ENCODE data around the gene SREK1.

DNA sequence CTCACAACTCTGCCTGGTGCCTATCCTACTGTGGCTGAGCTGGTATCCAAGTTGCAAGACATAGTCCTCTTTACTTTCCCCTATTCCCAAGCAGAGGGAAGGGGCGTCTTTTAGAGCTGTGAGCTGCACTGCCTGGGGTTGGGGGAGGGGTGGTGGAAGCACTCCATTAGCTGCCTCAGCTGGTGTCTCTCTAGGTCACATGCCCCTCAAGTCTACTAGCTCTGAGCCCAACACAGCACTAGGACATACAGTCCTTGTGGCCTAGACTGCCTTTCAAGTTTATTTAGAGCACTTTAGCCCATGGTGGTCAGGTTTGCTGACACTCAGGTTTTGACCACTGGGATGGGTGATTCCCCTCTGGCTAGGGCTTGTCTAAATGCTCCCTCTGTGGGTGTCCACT, 54.7 kb downstream of the SREK1 start:
- TF ChIP-seq EP300 (IDR thresholded peaks at IDR 0.05) (no peak), POLR2A (IDR thresholded peaks at IDR 0.05) (no peak)
- TF ChIP-seq, protein P1, sequence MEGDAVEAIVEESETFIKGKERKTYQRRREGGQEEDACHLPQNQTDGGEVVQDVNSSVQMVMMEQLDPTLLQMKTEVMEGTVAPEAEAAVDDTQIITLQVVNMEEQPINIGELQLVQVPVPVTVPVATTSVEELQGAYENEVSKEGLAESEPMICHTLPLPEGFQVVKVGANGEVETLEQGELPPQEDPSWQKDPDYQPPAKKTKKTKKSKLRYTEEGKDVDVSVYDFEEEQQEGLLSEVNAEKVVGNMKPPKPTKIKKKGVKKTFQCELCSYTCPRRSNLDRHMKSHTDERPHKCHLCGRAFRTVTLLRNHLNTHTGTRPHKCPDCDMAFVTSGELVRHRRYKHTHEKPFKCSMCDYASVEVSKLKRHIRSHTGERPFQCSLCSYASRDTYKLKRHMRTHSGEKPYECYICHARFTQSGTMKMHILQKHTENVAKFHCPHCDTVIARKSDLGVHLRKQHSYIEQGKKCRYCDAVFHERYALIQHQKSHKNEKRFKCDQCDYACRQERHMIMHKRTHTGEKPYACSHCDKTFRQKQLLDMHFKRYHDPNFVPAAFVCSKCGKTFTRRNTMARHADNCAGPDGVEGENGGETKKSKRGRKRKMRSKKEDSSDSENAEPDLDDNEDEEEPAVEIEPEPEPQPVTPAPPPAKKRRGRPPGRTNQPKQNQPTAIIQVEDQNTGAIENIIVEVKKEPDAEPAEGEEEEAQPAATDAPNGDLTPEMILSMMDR (IDR thresholded peaks at IDR 0.05): no peak
